H9 (cell line): ENCODE results near the gene PARD3. TPM values are rescaled to one million over a fixed set of nuclear protein-coding genes. Genes with fewer than 3 reads are reported as not detected.

Source experiments
- DNase-seq: peaks from one replicate; pipeline ENCODE4 v3.0.0-alpha.2; 2017
- H2AFZ ChIP-seq: one replicate; pipeline ENCODE4 v1.6.1; 2013; ENCODE audit warnings: mild to moderate bottlenecking, low read length, control low read depth, moderate library complexity
- H2AK5ac ChIP-seq: 2 replicates; pipeline ENCODE4 v1.6.1; 2013; ENCODE audit warnings: low read length, control low read depth, mixed read lengths; ENCODE audit not compliant: insufficient read length
- H2BK120ac ChIP-seq: one replicate; pipeline ENCODE4 v1.6.1; 2013; ENCODE audit warnings: low read depth, mild to moderate bottlenecking, low read length, control low read depth, inconsistent platforms; ENCODE audit not compliant: poor library complexity, severe bottlenecking
- H2BK12ac ChIP-seq: 2 replicates; pipeline ENCODE4 v1.6.1; 2013; ENCODE audit warnings: low read length, control low read depth, mixed read lengths, low read depth; ENCODE audit not compliant: insufficient read length
- H2BK15ac ChIP-seq: 2 replicates; pipeline ENCODE4 v1.6.1; 2013; ENCODE audit warnings: low read depth, low read length, control low read depth
- H2BK20ac ChIP-seq: one replicate; pipeline ENCODE4 v1.6.1; 2013; ENCODE audit warnings: low read depth, mild to moderate bottlenecking, low read length, control low read depth, inconsistent platforms; ENCODE audit not compliant: poor library complexity, severe bottlenecking
- H2BK5ac ChIP-seq: 2 replicates; pipeline ENCODE4 v1.6.1; 2013; ENCODE audit warnings: low read length, control low read depth, mixed read lengths; ENCODE audit not compliant: insufficient read length
- H3K14ac ChIP-seq: 2 replicates; pipeline ENCODE4 v1.6.1; 2013; ENCODE audit warnings: low read length, control low read depth; ENCODE audit not compliant: insufficient read depth
- H3K18ac ChIP-seq: 2 replicates; pipeline ENCODE4 v1.6.1; 2013; ENCODE audit warnings: low read depth, mild to moderate bottlenecking, mixed read lengths, low read length, control low read depth; ENCODE audit not compliant: insufficient read length
- H3K23ac ChIP-seq: 2 replicates; pipeline ENCODE4 v1.6.1; 2013; ENCODE audit warnings: low read length, control low read depth, mixed read lengths, low read depth; ENCODE audit not compliant: insufficient read length
- H3K23me2 ChIP-seq: 2 replicates; pipeline ENCODE4 v1.6.1; 2013; ENCODE audit warnings: low read depth, mild to moderate bottlenecking, mixed read lengths, low read length, control low read depth; ENCODE audit not compliant: insufficient read length, poor library complexity, severe bottlenecking
- H3K27ac ChIP-seq: 2 replicates; pipeline ENCODE4 v1.5.1; 2013; ENCODE audit warnings: low read length, control low read depth, mixed read lengths, low read depth; ENCODE audit not compliant: insufficient read length
- H3K27me3 ChIP-seq: 2 replicates; pipeline ENCODE4 v1.6.1; 2013; ENCODE audit warnings: low read length, control low read depth, inconsistent platforms; ENCODE audit not compliant: insufficient read depth
- H3K4ac ChIP-seq: 2 replicates; pipeline ENCODE4 v1.6.1; 2013; ENCODE audit warnings: low read depth, mild to moderate bottlenecking, control low read depth, inconsistent platforms, low read length, moderate library complexity
- H3K4me1 ChIP-seq: 2 replicates; pipeline ENCODE4 v1.6.1; 2013; ENCODE audit warnings: low read length, control low read depth, inconsistent platforms; ENCODE audit not compliant: insufficient read depth
- H3K4me2 ChIP-seq: 2 replicates; pipeline ENCODE4 v1.6.1; 2013; ENCODE audit warnings: low read length, control low read depth, mixed read lengths; ENCODE audit not compliant: insufficient read length, insufficient read depth
- H3K56ac ChIP-seq: 2 replicates; pipeline ENCODE4 v1.6.1; 2013; ENCODE audit warnings: low read depth, mild to moderate bottlenecking, mixed read lengths, low read length, control low read depth; ENCODE audit not compliant: insufficient read length
- H3K79me1 ChIP-seq: 2 replicates; pipeline ENCODE4 v1.6.1; 2013; ENCODE audit warnings: low read depth, mild to moderate bottlenecking, moderate library complexity, low read length, control low read depth, inconsistent platforms; ENCODE audit not compliant: insufficient read depth, poor library complexity, severe bottlenecking
- H3K79me2 ChIP-seq: 2 replicates; pipeline ENCODE4 v1.6.1; 2013; ENCODE audit warnings: low read length, control low read depth, inconsistent platforms; ENCODE audit not compliant: insufficient read depth
- H3K9ac ChIP-seq: 2 replicates; pipeline ENCODE4 v1.6.1; 2013; ENCODE audit warnings: low read length, control low read depth, mixed read lengths; ENCODE audit not compliant: insufficient read length; ENCODE audit errors: extremely low read depth
- H3K9me3 ChIP-seq: one replicate; pipeline ENCODE4 v1.6.1; 2013; ENCODE audit warnings: low read depth, low read length, inconsistent platforms; ENCODE audit not compliant: control insufficient read depth
- H3T11ph ChIP-seq: one replicate; pipeline ENCODE4 v1.6.1; 2013; ENCODE audit warnings: mild to moderate bottlenecking, low read length, control low read depth, inconsistent platforms
- H4K20me1 ChIP-seq: one replicate; pipeline ENCODE4 v1.6.1; 2013; ENCODE audit not compliant: control insufficient read depth, insufficient read length, insufficient read depth
- H4K5ac ChIP-seq: 2 replicates; pipeline ENCODE4 v1.6.1; 2013; ENCODE audit warnings: low read depth, mild to moderate bottlenecking, mixed read lengths, low read length, control low read depth; ENCODE audit not compliant: insufficient read length
- H4K8ac ChIP-seq: replicated peaks from 2 replicates; pipeline ENCODE4 v1.6.1; 2013; ENCODE audit warnings: low read length, control low read depth, mixed read lengths, low read depth; ENCODE audit not compliant: insufficient read length
- H4K91ac ChIP-seq: 2 replicates; pipeline ENCODE4 v1.6.1; 2013; ENCODE audit warnings: low read depth, mild to moderate bottlenecking, moderate library complexity, mixed read lengths, low read length, control low read depth; ENCODE audit not compliant: insufficient read length
- H3K27ac Mint-ChIP-seq, 3 experiments: 2 replicates in 2 of 3; 3 replicates in 1 of 3; pipeline ENCODE4 v1.8.0; 2020 to 2021; ENCODE audit warnings: mixed read lengths in 3 of 3, mild to moderate bottlenecking in 1 of 3, moderate library complexity in 1 of 3
- H3K27me3 Mint-ChIP-seq: 2 replicates; pipeline ENCODE4 v1.8.0; 2021; ENCODE audit warnings: low read depth, mild to moderate bottlenecking, moderate library complexity, mixed read lengths
- H3K36me3 Mint-ChIP-seq, 3 experiments: 2 replicates in 2 of 3; 3 replicates in 1 of 3; pipeline ENCODE4 v1.8.0; 2020 to 2021; ENCODE audit warnings: low read depth in 3 of 3, mixed read lengths in 3 of 3; ENCODE audit not compliant: insufficient read depth in 1 of 3
- H3K4me1 Mint-ChIP-seq, 2 experiments: 2 replicates each; pipeline ENCODE4 v1.8.0; 2020; ENCODE audit warnings: mixed read lengths in 2 of 2
- H3K4me3 Mint-ChIP-seq, 2 experiments: 2 replicates in 1 of 2; 3 replicates in 1 of 2; pipeline ENCODE4 v1.8.0; 2020 to 2021; ENCODE audit warnings: mild to moderate bottlenecking in 2 of 2, mixed read lengths in 2 of 2, moderate library complexity in 1 of 2
- H3K9me3 Mint-ChIP-seq, 2 experiments: 2 replicates in 1 of 2; 3 replicates in 1 of 2; pipeline ENCODE4 v1.8.0; 2020; ENCODE audit warnings: mild to moderate bottlenecking in 2 of 2, mixed read lengths in 2 of 2, moderate library complexity in 1 of 2
- WGBS: extraction: QIAGEN DNeasy Blood & Tissue Kit; methylation state at CpG from one replicate; pipeline ENCODE4 v1.1.7; 2013; ENCODE audit warnings: missing lambda C conversion rate, low lambda C conversion rate, mixed read lengths; ENCODE audit not compliant: insufficient read length; ENCODE audit errors: extremely low coverage; 5-methylcytosine and 5-hydroxymethylcytosine counted together
- total RNA-seq: library from RNA; stranded (reverse); gene quantifications from 2 replicates; pipeline ENCODE4 v1.2.1, GENCODE V29; 2021
- TF ChIP-seq, protein P1 (sequence below): fragments of 200-600 bp; sonication (generic); conservative IDR thresholded peaks from 3 replicates; pipeline ENCODE4 v1.8.0; 2021; ENCODE audit warnings: antibody characterized with exemption, mild to moderate bottlenecking

The PARD3 gene
- total RNA-seq, 1 experiment from 2014 or later, result 44.7 TPM

DNA sequence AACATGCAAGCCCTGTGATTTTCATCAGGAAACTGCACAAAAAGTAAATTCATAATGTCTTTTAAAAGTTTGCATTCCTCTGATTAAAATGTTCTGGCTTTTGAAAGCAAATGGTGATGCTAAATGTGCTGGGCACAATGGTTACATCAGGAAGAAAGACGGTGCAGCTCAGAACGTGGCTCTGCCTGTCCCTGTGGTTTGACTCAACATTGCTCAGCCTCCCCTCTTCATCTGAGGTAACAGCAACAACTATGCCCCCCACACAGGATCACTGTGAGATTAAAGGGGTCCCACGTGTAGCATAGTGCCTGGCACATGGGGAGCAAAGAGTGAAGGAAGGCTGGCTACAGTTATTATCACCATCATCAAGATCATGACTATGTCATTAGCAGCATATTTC lies 44.0 kb downstream of the PARD3 start:
- TF ChIP-seq, protein P1, sequence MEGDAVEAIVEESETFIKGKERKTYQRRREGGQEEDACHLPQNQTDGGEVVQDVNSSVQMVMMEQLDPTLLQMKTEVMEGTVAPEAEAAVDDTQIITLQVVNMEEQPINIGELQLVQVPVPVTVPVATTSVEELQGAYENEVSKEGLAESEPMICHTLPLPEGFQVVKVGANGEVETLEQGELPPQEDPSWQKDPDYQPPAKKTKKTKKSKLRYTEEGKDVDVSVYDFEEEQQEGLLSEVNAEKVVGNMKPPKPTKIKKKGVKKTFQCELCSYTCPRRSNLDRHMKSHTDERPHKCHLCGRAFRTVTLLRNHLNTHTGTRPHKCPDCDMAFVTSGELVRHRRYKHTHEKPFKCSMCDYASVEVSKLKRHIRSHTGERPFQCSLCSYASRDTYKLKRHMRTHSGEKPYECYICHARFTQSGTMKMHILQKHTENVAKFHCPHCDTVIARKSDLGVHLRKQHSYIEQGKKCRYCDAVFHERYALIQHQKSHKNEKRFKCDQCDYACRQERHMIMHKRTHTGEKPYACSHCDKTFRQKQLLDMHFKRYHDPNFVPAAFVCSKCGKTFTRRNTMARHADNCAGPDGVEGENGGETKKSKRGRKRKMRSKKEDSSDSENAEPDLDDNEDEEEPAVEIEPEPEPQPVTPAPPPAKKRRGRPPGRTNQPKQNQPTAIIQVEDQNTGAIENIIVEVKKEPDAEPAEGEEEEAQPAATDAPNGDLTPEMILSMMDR, result no peak
- no peak overlapping the region for H2BK120ac ChIP-seq
- H3K27me3 Mint-ChIP-seq, result no peaks in the 10 kb centered on the region
- H3K79me2 ChIP-seq, result peaks cover 17% of the 10 kb centered on the region; the same call in 1 of the 2 replicates
- no peaks in the 10 kb centered on the region for H3K79me1 ChIP-seq
- H3K23ac ChIP-seq, result no peak overlapping the region
- H2BK5ac ChIP-seq, result no peak overlapping the region
- H3K14ac ChIP-seq, result no peak overlapping the region
- no peaks in the 10 kb centered on the region for H3K27me3 ChIP-seq
- H4K5ac ChIP-seq, result no peak overlapping the region
- no peak overlapping the region for H3K18ac ChIP-seq
- no peak overlapping the region for H2BK12ac ChIP-seq
- H3T11ph ChIP-seq, result no peak overlapping the region
- no peak for DNase-seq
- no peak overlapping the region for H3K27ac Mint-ChIP-seq
- no peak overlapping the region for H3K4ac ChIP-seq
- no peak overlapping the region for H2BK15ac ChIP-seq
- H2AFZ ChIP-seq, result no peak overlapping the region
- H3K23me2 ChIP-seq, result no peaks in the 10 kb centered on the region
- H3K4me1 Mint-ChIP-seq, result peaks cover 40 to 47% of the 10 kb centered on the region in 2 experiments
- peaks cover 3% of the 10 kb centered on the region; the same call in 1 of the 2 replicates for H3K4me1 ChIP-seq
- H3K56ac ChIP-seq, result no peak overlapping the region
- H4K91ac ChIP-seq, result no peak overlapping the region
- H2AK5ac ChIP-seq, result no peak overlapping the region
- no peaks in the 10 kb centered on the region for H3K9me3 ChIP-seq
- H3K27ac ChIP-seq, result no peak overlapping the region
- H4K20me1 ChIP-seq, result peaks cover 2% of the 10 kb centered on the region
- H3K36me3 Mint-ChIP-seq, result no peaks in the 10 kb centered on the region
- no peak overlapping the region for H3K4me3 Mint-ChIP-seq
- H3K9ac ChIP-seq, result no peak overlapping the region
- no peak overlapping the region for H4K8ac ChIP-seq
- no peak overlapping the region for H3K4me2 ChIP-seq
- H2BK20ac ChIP-seq, result no peak overlapping the region
- WGBS, result no CpG with 5 or more reads among the region's 3 CpGs
- H3K9me3 Mint-ChIP-seq, result no peaks in the 10 kb centered on the region
